ENCODE data around the gene SDK1. TPM values are rescaled to one million over a fixed set of nuclear protein-coding genes. Genes with fewer than 3 reads are reported as not detected.
"Not testable (repeated sequence)": the region's sequence is repeated elsewhere in the genome, so short reads cannot be mapped to it uniquely, and the experiment has no call there.

The SDK1 gene
- total RNA-seq, 1 donor from 2014 or later, result 10.9 TPM

DNA sequence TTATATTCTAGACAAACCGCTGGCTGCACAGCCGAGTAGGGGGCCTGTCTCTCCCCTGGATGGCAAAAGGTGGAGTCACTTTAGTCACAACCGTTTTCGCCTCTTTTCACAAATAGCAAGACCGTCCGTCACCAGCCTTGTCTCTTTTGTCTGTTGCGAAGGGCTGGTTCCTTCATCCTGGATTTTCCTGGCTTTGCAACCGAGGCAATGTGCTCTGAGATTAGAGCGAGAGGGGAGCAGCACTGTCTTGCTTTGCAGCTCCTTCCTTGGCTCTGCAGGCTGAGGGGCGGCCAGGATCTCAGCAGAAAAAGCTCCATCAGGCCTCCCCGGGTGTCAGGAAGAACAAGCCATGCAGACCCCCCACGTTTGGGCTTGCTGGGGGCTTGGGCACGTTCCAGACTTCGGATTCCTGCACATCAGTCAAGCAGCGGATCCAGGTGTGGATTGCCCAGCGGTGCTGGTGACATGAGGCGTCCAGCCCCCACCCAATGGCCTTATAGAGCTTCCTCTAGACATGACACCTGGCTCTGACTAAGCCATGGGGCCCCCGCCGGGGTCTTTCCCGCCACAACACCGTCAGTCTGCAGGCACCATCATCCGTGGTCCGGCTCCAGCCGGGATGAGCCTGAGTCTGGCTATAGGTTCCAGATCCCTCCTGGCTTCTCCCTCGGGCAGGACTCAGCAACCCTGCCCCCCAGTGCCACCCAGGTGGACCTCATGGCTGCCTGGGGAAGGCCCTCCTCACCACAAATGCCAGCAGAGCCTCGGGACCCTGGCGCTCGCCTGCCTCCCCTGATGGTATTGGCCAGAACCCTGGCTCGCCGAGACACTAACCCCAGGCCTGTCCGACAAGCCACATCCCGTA, 913.5 kb downstream of the SDK1 start:
- Mint-ChIP-seq H3K4me1 (ENCODE audit: low read depth) (peaks cover 3% of the 10 kb centered on the region), H3K36me3 (ENCODE audit: low read depth) (peaks cover 6% of the 10 kb centered on the region), H3K9me3 (ENCODE audit: low read depth) (no peaks in the 10 kb centered on the region), H3K4me3 (ENCODE audit: unreplicated experiment) (no peak overlapping the region), H3K27me3 (ENCODE audit: low read depth) (no peaks in the 10 kb centered on the region), H3K27ac (ENCODE audit: unreplicated experiment) (no peak overlapping the region)
- DNase-seq (ENCODE audit: low spot score), result peak; percentile 79
- TF ChIP-seq CTCF (IDR thresholded peaks at IDR 0.05), result no peak

DNA sequence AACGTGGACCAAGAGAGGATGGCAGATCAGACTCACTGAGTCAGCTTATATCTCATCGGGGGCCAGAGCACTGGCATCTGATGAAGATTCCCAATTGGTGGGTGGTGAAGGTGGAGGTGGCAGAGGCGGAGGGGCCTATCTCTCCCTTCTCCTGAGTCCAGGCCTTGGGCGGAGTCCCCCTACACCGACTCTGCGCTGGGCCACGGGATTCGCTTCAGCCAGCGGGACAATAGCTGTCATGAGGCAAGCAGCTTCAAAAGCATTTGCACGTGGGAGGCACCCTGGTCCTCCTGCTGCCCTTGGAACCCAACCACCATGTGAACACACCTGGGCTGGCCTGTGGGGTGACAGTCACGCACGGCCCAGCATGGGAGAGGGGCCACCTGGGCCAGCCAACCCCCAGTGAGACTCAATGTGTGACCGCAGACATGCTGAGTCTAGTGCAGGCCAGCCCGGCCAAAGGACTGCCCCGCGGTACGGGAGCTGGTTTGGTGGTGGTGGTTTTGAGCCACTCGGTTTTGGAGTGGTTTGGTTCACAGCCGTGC, 914.2 kb downstream of the SDK1 start:
- Mint-ChIP-seq H3K4me1 (ENCODE audit: low read depth) (peaks cover 3% of the 10 kb centered on the region), H3K27ac (ENCODE audit: unreplicated experiment) (no peak overlapping the region), H3K36me3 (ENCODE audit: low read depth) (peaks cover 6% of the 10 kb centered on the region), H3K9me3 (ENCODE audit: low read depth) (no peaks in the 10 kb centered on the region), H3K4me3 (ENCODE audit: unreplicated experiment) (no peak overlapping the region), H3K27me3 (ENCODE audit: low read depth) (no peaks in the 10 kb centered on the region)
- no peak for TF ChIP-seq CTCF (IDR thresholded peaks at IDR 0.05)
- peak; percentile 85 for DNase-seq (ENCODE audit: low spot score)

DNA sequence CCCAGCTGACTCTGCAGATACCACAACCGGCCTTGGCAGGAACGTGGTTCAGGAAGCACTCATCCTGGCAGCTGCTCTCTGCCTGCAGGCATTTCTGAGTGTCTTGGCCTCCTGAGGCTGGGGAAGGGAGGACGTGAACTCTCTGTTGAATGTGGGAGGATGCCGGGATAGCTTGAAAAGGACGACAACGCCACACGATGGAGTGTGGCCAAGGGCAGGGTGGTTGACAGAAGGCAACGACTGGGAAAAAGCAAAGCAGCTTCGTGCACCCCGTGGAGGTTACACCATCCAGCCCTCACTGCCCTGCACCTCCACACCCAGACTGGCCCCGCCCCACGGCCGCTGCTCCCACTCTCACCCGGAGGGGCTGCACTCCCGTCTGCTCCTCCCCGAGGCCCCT, 915.0 kb downstream of the SDK1 start:
- H3K27me3 Mint-ChIP-seq (ENCODE audit: low read depth), result no peaks in the 10 kb centered on the region
- H3K4me1 Mint-ChIP-seq (ENCODE audit: low read depth), result peaks cover 3% of the 10 kb centered on the region
- no peak for TF ChIP-seq CTCF (IDR thresholded peaks at IDR 0.05)
- DNase-seq (ENCODE audit: low spot score), result peak; percentile 90
- no peak overlapping the region for H3K4me3 Mint-ChIP-seq (ENCODE audit: unreplicated experiment)
- H3K27ac Mint-ChIP-seq (ENCODE audit: unreplicated experiment), result no peak overlapping the region
- H3K36me3 Mint-ChIP-seq (ENCODE audit: low read depth), result peaks cover 2% of the 10 kb centered on the region
- no peaks in the 10 kb centered on the region for H3K9me3 Mint-ChIP-seq (ENCODE audit: low read depth)

GRCh38 chr7:4217126-4217660, 916.1 kb downstream of the SDK1 start:
- not testable (repeated sequence) for DNase-seq (ENCODE audit: low spot score); H3K9me3 Mint-ChIP-seq (ENCODE audit: low read depth); H3K27me3 Mint-ChIP-seq (ENCODE audit: low read depth)

GRCh38 chr7:4218481-4218880, 917.4 kb downstream of the SDK1 start:
- TF ChIP-seq CTCF (IDR thresholded peaks at IDR 0.05), result no peak
- Mint-ChIP-seq H3K36me3 (ENCODE audit: low read depth) (peaks cover 1% of the 10 kb centered on the region), H3K9me3 (ENCODE audit: low read depth) (no peaks in the 10 kb centered on the region), H3K4me3 (ENCODE audit: unreplicated experiment) (no peak overlapping the region), H3K4me1 (ENCODE audit: low read depth) (peaks cover 3% of the 10 kb centered on the region), H3K27me3 (ENCODE audit: low read depth) (no peaks in the 10 kb centered on the region), H3K27ac (ENCODE audit: unreplicated experiment) (no peak overlapping the region)
- no peak for DNase-seq (ENCODE audit: low spot score)

More at GRCh38 chr7:4217126-4217660, 916.1 kb downstream of the SDK1 start:
- not testable (repeated sequence) for H3K4me3 Mint-ChIP-seq (ENCODE audit: unreplicated experiment); H3K27ac Mint-ChIP-seq (ENCODE audit: unreplicated experiment); H3K36me3 Mint-ChIP-seq (ENCODE audit: low read depth); H3K4me1 Mint-ChIP-seq (ENCODE audit: low read depth)

Data from chondrocyte (in vitro differentiated cells).